Activated CD8-positive, alpha-beta memory T cell treated with anti-CD3 and anti-CD28 coated beads, Interleukin-2, amount 50 U/mL, for 48 hours (primary cell): ENCODE measurements around the gene UQCC5.

Experiments used
- DNase-seq: peaks from one replicate; pipeline ENCODE4 v3.0.0-alpha.2; 2020

Gene UQCC5, protein sequence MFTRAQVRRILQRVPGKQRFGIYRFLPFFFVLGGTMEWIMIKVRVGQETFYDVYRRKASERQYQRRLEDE

DNA sequence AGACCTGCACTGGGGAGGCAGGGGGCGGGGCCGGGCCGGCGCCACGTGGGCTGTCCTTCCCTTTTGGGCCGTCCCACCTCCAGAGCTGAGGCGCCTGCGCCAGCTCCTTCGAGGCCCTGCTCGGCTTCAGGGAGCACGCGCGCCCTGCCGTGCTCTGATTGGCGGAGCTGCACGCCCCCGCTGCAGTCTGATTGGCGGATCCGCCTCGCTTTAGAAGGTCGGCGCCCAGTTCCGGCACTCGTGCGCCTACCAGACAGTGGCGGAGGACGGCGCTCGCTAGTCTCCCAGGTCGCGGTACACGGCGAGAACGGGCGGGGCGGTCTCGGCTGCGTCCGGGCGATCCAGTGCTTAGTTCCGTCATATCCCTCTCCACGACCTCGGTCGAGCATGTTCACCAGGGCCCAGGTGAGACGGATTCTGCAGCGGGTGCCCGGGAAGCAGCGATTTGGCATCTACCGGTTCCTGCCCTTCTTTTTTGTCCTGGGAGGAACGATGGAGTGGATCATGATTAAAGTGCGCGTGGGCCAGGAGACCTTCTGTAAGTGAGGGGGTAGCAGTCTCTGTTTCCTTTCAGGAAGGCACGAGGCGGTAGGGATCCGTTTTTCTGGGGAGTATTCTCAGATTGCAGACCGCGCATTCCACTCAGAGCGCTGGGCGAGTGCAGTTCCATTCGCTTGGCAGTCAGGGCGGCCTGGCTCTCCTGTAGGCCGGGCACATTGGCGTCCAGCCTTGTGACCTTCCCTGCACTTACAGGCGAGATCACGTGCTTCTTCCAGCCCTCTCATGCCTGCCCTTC is at the start of gene UQCC5:
UQCC5 (plus strand) TSS at position 237 of the 796 bp plus-strand sequence; CDS start at position 388, 151 bp downstream.
- peak; percentile 97 for DNase-seq

DNA sequence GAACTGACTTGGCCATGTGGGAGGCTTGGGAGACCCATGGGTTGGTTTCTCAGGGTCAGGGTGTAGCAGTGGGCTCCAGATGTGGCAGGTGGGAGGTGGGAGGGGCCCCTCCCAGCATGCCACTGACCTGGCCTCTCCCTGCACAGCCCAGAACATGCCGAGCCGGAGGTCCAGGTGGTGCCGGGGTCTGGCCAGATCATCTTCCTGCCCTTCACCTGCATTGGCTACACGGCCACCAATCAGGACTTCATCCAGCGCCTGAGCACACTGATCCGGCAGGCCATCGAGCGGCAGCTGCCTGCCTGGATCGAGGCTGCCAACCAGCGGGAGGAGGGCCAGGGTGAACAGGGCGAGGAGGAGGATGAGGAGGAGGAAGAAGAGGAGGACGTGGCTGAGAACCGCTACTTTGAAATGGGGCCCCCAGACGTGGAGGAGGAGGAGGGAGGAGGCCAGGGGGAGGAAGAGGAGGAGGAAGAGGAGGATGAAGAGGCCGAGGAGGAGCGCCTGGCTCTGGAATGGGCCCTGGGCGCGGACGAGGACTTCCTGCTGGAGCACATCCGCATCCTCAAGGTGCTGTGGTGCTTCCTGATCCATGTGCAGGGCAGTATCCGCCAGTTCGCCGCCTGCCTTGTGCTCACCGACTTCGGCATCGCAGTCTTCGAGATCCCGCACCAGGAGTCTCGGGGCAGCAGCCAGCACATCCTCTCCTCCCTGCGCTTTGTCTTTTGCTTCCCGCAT is 49.2 kb upstream of the UQCC5 start:
- no peak for DNase-seq

DNA sequence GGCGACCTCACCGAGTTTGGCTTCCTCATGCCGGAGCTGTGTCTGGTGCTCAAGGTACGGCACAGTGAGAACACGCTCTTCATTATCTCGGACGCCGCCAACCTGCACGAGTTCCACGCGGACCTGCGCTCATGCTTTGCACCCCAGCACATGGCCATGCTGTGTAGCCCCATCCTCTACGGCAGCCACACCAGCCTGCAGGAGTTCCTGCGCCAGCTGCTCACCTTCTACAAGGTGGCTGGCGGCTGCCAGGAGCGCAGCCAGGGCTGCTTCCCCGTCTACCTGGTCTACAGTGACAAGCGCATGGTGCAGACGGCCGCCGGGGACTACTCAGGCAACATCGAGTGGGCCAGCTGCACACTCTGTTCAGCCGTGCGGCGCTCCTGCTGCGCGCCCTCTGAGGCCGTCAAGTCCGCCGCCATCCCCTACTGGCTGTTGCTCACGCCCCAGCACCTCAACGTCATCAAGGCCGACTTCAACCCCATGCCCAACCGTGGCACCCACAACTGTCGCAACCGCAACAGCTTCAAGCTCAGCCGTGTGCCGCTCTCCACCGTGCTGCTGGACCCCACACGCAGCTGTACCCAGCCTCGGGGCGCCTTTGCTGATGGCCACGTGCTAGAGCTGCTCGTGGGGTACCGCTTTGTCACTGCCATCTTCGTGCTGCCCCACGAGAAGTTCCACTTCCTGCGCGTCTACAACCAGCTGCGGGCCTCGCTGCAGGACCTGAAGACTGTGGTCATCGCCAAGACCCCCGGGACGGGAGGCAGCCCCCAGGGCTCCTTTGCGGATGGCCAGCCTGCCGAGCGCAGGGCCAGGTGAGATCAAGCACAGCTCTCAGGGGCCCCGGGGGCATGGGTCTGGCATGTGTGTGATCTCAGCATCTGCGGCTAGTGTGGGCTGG is 48.4 kb upstream of the UQCC5 start:
- no peak for DNase-seq

DNA sequence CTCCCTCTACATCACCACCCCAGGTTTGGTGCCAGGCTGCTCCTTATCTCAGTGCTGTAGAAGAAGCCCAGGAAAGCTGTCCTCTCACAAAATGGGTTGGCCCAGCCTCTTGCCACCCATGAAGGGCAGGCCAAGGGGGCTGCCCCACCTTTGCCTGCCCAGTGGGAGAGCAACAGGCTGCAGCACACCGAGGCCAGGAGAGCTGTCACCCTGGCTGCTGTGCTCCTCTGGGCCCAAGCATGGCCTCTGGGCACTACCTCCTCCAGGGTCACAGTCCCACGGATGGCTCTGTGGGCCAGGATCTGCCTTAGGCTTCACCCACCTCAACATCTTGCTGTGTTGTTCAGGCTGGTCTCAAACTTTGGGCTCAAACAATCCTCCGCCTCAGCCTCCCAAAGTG is 47.7 kb upstream of the UQCC5 start:
- DNase-seq = no peak

DNA sequence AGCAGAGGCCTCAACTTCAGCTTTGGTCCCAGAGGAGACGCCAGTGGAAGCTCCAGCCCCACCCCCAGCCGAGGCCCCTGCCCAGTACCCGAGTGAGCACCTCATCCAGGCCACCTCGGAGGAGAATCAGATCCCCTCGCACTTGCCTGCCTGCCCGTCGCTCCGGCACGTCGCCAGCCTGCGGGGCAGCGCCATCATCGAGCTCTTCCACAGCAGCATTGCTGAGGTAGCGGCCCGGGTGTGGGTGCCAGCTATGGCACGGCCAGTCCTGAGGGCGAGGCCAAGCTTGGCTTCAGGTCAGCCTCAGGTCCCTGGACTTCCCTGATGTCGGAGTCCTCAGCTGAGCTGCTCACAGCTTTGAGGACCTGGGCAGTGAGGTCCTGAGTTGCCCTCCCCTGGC is 47.0 kb upstream of the UQCC5 start:
- DNase-seq = no peak

DNA sequence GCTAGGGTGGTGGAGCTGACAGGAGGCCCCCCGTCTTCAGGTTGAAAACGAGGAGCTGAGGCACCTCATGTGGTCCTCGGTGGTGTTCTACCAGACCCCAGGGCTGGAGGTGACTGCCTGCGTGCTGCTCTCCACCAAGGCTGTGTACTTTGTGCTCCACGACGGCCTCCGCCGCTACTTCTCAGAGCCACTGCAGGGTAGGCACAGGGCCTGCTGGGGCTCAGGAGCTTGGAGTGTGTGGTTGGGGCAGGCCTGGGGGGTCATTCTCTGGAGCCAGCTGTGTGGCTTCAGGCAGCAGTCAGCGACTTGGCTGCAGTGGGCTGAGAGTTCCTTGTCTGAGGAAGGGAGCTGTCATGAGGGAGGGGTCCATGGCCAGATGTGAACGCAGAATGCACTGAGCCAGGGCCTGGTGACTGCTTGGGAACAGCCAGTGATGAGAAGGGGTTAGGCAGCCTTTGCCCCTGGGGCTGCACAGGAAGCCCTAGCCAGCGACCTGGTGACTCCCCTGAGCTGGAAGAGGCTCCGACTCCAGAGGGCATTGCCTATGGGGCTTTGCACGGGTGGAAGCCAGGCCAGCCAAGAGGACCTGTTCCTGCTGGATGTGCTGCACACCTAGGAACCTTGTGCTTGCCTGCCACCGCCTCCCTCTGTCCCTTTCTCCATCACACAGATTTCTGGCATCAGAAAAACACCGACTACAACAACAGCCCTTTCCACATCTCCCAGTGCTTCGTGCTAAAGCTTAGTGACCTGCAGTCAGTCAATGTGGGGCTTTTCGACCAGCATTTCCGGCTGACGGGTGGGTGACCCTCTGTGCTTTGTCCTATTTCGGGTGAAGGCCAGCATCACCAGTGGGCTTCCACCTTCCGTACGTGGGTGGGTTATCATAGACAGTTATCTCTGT is 46.1 kb upstream of the UQCC5 start:
- DNase-seq = no peak

DNA sequence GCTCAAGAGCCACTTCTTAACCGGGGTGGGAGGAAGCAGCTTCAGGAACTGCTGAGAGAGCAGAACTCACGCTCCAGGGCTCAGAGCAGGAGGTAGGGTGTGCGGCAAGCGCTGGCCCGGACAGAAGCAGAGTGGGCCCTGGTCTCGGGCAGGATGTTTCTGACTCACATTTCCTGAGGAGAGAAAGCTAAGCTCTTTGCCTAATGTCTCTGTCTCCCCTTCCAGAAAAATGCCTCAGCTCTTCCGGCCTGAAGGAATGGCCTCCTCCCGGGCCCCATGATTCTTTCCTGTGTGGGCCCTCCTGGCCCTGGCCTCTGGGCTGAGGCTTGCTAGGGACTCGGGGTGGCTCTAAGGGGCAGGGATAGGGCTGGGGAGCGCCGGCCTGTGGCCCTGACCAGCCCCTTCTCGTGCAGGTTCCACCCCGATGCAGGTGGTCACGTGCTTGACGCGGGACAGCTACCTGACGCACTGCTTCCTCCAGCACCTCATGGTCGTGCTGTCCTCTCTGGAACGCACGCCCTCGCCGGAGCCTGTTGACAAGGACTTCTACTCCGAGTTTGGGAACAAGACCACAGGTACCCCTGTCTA is 45.4 kb upstream of the UQCC5 start:
- DNase-seq = no peak

DNA sequence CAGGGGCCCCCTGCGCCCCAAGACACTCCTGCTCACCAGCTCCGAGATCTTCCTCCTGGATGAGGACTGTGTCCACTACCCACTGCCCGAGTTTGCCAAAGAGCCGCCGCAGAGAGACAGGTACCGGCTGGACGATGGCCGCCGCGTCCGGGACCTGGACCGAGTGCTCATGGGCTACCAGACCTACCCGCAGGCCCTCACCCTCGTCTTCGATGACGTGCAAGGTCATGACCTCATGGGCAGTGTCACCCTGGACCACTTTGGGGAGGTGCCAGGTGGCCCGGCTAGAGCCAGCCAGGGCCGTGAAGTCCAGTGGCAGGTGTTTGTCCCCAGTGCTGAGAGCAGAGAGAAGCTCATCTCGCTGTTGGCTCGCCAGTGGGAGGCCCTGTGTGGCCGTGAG is 44.3 kb upstream of the UQCC5 start:
- no peak for DNase-seq

DNA sequence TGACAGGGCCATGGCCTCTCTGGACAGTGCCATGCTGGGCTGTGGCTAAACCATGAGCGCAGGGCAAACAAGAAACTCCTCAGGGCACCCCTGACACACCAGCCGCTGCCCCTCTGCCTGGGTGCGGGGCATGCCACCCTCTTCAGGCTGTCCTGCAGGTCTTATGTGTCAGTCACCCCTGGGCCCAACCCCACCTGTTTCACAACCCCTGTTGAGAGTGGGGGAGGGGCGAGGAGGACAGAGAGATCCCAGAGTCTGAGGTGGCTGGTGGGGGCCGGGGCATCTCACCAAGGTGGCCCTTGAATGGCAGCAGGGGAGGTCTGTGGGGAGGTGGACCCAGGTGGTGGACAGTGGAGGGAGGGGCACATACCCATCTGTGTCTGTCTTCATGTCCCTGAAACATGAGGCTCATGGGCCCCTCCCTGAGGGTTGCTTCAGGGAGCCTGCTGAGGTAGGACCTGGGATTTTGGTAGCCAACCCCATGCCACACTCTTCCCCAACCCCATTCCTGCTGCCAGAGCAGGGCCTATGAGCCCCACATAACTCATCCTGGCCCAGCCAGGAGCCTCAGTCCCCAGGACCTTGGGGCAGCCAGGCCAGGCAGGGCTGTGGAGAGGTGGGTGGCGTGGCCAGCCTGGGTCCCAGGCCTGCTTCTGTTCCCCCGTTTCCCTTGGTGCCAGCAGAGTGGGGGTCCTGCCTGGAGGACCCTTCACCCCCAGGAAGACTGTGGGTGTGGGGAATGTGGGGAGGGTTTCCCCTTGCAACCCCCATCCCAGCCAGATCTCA is 43.0 kb upstream of the UQCC5 start:
- DNase-seq = no peak

DNA sequence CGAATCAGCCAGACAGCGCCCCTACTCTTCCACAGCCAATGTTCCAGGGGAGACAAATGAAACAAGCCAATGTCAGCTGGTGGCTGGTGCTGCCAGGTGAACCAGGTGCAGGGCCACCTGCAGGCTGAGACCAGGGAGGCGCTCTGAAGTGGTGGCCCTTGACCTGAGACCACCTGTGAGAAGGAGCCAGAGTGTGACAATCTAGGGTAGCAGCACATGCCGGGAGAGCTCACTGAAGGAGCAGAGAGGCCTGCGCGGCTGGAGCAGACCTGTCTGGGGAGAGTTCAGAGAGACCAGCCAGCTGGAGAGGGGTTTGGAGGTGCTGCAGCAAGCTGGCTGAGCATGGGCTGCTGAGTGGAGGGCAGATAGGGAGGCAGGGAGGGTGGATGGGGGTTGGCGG is 42.0 kb upstream of the UQCC5 start:
- DNase-seq = no peak

DNA sequence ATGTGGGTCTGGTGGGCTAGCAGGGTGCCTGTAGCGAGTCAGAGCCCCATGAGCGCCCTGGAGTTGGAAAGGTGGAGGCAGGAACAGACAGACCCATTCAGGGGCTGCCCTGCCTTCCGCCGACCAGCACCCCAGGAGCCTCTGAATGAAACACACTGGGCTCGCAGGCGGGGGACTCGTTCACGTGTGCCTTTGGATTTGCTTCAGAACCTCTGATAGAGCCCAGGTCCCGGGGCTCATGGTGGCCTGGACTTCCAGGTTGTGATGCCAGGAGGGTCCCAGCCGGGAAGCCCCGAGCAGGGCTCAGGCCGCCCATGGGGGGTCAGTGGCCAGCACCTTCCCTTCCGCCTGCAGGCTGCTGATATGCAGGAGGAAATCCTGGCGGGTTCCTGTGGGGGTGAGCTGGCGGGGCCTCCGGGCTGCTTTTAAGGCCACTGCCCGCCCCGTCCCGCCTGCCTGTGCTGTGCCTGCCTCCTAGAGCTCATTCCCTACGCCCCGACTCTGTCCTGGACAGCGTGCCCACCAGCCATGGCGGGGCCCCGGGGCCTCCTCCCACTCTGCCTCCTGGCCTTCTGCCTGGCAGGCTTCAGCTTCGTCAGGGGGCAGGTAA is 41.4 kb upstream of the UQCC5 start, which contains the start of gene STAB1:
STAB1 (plus strand) TSS at position 453 of the 610 bp plus-strand sequence; CDS start at position 529, 76 bp downstream.
- DNase-seq = no peak

DNA sequence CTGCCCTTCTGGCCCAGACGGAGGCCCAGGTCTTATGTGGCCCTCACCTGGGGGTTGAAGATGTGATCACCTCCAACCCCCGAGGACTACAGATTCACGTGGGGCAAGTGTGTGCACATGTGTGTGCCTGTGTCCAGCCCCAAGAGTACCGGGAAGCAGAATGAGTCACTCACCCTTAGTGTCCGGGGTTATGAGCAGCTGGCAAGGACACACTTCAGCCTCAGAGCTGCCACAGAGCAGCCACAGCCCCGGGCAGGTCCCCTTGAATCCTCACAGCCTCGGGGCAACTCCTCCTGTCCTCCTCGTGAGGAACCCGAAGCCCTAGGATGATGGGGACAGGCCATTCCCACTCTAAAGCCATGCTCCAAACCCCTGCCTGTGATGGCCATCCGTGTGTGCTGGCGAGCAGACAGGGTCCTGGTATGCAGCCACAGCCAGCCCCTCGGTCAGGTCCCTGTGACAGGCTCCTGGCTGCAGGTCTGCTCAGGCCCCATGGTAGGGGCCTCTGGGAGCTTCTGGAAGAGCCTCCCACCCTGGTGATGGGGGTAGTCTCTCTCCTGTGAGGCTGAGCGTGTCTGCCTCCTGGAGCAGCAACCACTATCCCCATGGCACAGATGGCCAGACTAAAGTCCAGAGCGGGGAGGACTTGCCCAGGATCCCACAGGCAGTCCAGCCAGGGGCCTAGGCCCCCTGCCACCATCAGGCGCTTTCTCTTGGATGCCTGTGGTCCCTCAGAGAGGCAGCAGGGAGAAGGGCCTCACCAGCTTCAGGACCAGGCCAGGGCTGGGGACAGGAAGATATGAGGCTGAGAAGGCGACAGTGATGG is 40.4 kb upstream of the UQCC5 start:
- DNase-seq = no peak

DNA sequence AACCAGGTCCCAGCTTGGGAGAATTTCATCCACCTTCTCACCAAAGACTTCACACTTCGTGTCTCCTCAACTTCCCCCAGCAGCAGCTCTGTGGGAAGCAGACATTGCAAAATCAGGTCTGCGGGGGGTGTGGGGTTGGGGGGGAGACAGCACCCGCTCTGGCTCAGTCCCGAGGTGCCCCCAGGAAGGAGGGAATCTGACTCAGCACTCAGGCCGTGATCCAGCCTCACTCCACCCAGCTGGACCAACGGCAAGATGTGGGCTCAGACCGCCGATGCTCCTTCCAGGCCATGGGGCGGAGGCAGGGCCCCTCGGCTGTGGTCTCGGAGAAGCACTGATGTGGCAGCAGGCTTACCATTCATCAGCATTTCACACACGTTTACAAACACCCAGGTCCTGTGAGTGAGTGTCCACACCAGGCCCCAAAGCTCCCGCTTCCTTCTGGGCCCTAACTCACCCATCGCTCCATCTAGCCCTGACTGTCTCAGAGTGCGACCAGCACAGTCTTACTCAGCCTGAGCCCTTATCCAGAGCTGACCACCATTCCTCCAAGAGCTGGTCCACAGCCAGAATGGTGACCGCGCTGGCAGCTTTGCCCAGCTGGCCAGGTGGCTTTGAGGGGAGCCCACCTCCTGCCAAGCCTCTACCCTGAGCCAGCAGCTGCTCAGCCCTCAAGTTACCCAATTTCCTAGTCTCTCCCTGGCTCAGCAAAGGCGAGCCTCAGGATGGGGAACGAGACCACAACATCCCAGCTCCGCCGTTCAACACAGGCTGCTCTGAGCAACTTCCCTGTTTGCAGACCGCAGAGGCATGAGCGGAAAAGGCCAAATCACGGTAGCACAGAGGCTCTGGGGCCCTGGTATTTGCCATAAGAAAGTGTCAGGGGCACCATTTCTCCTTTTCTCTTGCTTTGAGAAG is 38.0 kb upstream of the UQCC5 start:
- no peak for DNase-seq

DNA sequence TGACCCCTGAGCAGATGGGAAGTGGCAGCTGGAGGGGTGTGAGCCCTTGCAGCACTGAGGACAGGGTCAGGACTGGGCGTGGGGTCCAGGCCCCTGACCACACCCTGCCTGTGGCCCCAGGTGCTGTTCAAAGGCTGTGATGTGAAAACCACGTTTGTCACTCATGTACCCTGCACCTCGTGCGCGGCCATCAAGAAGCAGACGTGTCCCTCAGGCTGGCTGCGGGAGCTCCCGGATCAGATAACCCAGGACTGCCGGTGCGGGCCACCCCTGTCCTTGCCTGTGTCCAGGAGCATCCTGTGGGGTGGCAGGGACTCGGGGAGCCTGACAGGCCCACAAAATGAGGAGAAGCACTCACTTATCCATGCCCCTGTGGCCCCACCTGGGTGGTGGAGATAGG is 35.4 kb upstream of the UQCC5 start:
- no peak for DNase-seq

DNA sequence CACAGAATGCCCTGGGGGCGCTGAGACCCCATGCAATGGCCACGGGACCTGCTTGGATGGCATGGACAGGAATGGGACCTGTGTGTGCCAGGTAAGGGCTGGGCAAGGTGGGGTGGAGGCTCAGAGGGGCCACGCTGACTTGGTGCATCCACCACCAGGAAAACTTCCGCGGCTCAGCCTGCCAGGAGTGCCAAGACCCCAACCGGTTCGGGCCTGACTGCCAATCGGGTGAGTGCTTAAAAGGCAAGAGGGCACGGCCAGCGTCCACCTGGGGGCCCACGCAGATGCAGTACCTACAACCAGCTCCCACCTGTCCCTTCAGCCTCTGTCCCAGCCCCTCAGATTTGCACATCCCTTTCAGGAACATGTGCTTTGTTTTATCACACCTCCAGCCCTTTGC is 34.4 kb upstream of the UQCC5 start:
- DNase-seq = no peak

DNA sequence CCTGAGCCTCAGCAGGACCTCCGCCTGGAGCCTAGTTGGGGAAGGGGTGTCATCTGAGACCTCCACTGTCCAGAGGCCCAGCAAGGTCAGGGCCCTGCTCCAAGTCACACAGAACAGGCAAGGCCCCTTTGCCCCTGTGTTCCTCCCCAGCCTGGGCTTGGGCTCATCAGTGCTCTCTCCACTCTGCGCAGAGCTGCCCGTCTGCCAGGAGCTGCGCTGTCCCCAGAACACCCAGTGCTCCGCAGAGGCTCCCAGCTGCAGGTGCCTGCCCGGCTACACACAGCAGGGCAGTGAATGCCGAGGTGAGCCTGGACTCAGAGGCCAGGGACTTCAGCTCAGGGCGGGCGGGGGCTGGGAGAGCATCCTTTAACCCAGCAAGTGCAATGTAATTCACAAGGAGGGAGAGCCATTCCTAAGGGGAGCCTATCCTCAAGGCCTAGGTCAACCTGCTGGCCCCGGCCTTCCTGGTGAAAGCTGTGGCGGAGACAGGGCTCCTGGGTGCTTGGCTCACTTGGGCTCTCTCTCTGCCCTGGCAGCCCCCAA is 33.5 kb upstream of the UQCC5 start:
- DNase-seq = no peak

DNA sequence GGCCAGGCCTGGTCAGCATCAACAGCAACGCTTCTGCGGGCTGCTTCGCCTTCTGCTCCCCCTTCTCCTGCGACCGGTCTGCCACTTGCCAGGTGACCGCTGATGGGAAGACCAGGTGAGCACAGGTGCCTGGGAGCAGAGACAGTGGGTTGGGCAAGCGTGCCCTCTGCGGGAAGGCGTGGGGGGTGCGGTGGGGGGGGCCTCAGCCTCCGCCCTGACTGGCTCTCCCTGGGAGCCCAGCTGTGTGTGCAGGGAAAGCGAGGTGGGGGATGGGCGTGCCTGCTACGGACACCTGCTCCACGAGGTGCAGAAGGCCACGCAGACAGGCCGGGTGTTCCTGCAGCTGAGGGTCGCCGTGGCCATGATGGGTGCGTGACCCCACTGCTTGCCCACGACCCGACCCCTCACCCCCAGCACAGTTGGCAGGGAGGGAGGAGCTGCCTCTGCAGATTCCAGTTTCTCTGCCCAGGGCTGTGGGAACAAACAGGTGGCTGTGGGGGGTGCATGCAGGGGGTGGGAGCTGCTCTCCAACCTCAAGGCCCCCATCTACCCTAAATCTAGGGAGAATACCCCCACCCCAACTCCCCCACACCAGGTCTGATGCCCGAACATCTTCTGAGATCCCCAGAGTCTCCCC is 32.5 kb upstream of the UQCC5 start:
- no peak for DNase-seq
